Activated CD8-positive, alpha-beta T cell treated with anti-CD3 and anti-CD28 coated beads for 36 hours (primary cell): ENCODE measurements around the gene SH3BP1. TPM values are rescaled to one million over a fixed set of nuclear protein-coding genes. Genes with fewer than 3 reads are reported as not detected.

Experiments
- ATAC-seq: fragments of 200-7000 bp; cut with Tn5 transposase; one replicate; pipeline ENCODE4 v1.10.0; 2021; ENCODE audit warnings: mild to moderate bottlenecking, moderate library complexity
- CTCF ChIA-PET: fragments of 350-600 bp; sonication (Branson Sonifier 250); formaldehyde crosslinking; loops from one replicate; lab custom pipeline; 2021; ENCODE audit warnings: antibody characterized with exemption; lab: Charles Lee
- POLR2A ChIA-PET: fragments of 350-600 bp; sonication (Branson Sonifier 250); formaldehyde crosslinking; loops from one replicate; lab custom pipeline; 2021; ENCODE audit warnings: antibody characterized with exemption; lab: Charles Lee
- DNase-seq: peaks from one replicate; pipeline ENCODE4 v3.0.0-alpha.2; 2020
- H3K27ac Mint-ChIP-seq: one replicate; pipeline ENCODE4 v1.8.0; 2021; ENCODE audit warnings: mild to moderate bottlenecking, mixed read lengths
- H3K27me3 Mint-ChIP-seq: one replicate; pipeline ENCODE4 v1.8.0; 2021; ENCODE audit warnings: mixed read lengths
- H3K36me3 Mint-ChIP-seq: one replicate; pipeline ENCODE4 v1.8.0; 2021; ENCODE audit warnings: low read depth, mixed read lengths
- H3K4me1 Mint-ChIP-seq: one replicate; pipeline ENCODE4 v1.8.0; 2021; ENCODE audit warnings: low read depth, mixed read lengths
- H3K4me3 Mint-ChIP-seq: one replicate; pipeline ENCODE4 v1.8.0; 2021; ENCODE audit warnings: mild to moderate bottlenecking, moderate library complexity, mixed read lengths
- H3K9me3 Mint-ChIP-seq: one replicate; pipeline ENCODE4 v1.8.0; 2021; ENCODE audit warnings: mixed read lengths
- intact Hi-C: fragments of 100-400 bp; cut with micrococcal nuclease; formaldehyde crosslinking; loops from one replicate; pipeline ENCODE4 v1.10.0; 2022
- total RNA-seq, 2 experiments: library from RNA; stranded (reverse); gene quantifications; one replicate each; pipeline ENCODE4 v1.2.3, GENCODE V29; 2021
- TF ChIP-seq, protein P1 (sequence below): fragments of 200-600 bp; IDR thresholded peaks from one replicate; pipeline ENCODE4 v1.8.0; 2022; ENCODE audit warnings: antibody characterized with exemption, mild to moderate bottlenecking

SH3BP1 gene
- total RNA-seq, 2 experiments from 2014 or later = 122 to 128 TPM

DNA sequence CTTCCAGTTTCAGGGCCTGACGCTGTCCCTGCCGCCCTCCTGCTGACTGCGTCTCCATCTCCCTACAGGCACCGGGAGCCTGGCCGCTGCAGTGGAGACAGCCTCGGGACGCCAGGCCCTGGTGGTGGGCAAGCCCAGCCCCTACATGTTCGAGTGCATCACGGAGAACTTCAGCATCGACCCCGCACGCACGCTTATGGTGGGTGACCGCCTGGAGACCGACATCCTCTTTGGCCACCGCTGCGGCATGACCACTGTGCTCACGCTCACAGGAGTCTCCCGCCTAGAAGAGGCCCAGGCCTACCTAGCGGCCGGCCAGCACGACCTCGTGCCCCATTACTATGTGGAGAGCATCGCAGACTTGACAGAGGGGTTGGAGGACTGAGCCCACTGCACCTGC, 26.0 kb downstream of the SH3BP1 start:
- ChIA-PET POLR2A (interaction anchor here (1.1 kb wide), 1 partner anchor 28 kb away, joined by 3 read pairs; no protein-coding TSS in a partner anchor), CTCF (interaction anchor here (68.1 kb wide), 1 partner anchor 40 kb away, joined by 1770 read pairs; the partner anchor contains the start of genes GGA1 and SH3BP1)
- Mint-ChIP-seq H3K4me3 (no peak overlapping the region), H3K4me1 (peaks cover 23% of the 10 kb centered on the region), H3K27ac (no peak overlapping the region), H3K9me3 (no peaks in the 10 kb centered on the region), H3K27me3 (no peaks in the 10 kb centered on the region), H3K36me3 (peaks cover 30% of the 10 kb centered on the region)
- intact Hi-C loops = no loop called here
- TF ChIP-seq, protein P1, sequence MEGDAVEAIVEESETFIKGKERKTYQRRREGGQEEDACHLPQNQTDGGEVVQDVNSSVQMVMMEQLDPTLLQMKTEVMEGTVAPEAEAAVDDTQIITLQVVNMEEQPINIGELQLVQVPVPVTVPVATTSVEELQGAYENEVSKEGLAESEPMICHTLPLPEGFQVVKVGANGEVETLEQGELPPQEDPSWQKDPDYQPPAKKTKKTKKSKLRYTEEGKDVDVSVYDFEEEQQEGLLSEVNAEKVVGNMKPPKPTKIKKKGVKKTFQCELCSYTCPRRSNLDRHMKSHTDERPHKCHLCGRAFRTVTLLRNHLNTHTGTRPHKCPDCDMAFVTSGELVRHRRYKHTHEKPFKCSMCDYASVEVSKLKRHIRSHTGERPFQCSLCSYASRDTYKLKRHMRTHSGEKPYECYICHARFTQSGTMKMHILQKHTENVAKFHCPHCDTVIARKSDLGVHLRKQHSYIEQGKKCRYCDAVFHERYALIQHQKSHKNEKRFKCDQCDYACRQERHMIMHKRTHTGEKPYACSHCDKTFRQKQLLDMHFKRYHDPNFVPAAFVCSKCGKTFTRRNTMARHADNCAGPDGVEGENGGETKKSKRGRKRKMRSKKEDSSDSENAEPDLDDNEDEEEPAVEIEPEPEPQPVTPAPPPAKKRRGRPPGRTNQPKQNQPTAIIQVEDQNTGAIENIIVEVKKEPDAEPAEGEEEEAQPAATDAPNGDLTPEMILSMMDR = no peak
- ATAC-seq (no peak), DNase-seq (no peak)

DNA sequence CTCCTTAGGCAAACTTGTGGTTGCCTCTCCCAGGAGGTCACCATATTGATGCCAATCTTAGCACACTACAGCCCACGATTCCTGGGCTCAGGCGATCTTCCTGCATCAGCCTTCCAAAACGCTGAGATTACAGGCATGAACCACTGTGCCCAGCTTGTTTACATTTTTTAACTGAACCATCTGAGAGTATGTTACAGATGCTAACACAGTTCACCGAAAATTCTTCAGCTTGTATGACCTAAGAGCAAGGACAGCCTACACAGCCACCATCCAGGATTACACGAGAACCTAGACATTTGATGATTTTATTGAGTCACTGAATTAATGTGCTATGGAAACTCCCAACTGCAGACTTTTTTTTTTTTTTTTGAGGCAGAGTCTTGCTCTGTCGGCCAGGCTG, 30.1 kb downstream of the SH3BP1 start:
- no peaks in the 10 kb centered on the region for H3K27me3 Mint-ChIP-seq
- TF ChIP-seq, protein P1 = no peak
- H3K36me3 Mint-ChIP-seq = peaks cover 18% of the 10 kb centered on the region
- intact Hi-C loops = no loop called here
- peak; percentile 37 for ATAC-seq
- H3K4me1 Mint-ChIP-seq = peaks cover 36% of the 10 kb centered on the region
- H3K9me3 Mint-ChIP-seq = no peaks in the 10 kb centered on the region
- ChIA-PET POLR2A (interaction anchor here (8.2 kb wide), 1 partner anchor 11 kb away, joined by 49 read pairs; the partner anchor contains the start of gene PDXP), CTCF (interaction anchor here (1.7 to 68.1 kb wide), 3 partner anchors 8 to 44 kb away, joined by 5 to 1770 read pairs (median 17); partner anchors contain the start of genes GGA1 and SH3BP1)
- no peak overlapping the region for H3K27ac Mint-ChIP-seq
- no peak overlapping the region for H3K4me3 Mint-ChIP-seq
- no peak for DNase-seq

DNA sequence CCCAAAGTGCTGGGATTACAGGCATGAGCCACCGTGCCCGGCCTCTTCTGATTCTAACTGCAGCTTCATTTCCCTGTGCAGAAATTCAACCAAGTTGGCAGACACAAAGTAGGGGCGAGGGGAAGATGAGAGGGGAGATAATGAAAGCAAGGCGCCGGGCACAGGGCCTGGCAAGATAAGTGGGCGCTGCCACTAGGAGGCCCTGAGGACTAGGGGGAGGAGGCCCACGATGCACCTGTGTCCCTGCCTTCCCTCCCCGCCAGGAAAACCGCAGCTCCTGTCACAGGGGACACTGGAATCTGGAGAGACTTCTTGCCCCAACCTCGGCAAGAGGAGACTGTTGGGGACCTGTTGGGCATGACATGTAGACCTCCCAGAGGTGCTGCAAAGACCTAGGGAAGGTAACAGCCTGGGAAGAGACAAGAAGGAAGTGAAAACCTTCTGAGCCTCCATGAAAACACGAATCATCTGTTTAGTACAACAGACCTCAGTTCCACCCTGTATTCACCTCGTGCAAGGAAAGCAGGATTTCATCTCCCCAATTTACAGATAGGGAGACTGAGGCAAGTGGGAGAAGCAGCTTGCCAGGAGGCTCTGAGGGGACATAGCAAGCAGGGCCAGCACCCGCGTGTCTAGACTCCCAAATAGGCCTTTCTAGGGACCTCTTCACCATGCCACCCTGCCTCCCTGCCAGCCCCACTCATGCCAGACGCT, 32.9 kb downstream of the SH3BP1 start:
- H3K4me1 Mint-ChIP-seq = peaks cover 58% of the 10 kb centered on the region
- peak overlapping the region; percentile 55 for H3K27ac Mint-ChIP-seq
- TF ChIP-seq, protein P1 = no peak
- H3K27me3 Mint-ChIP-seq = no peaks in the 10 kb centered on the region
- H3K36me3 Mint-ChIP-seq = peaks cover 3% of the 10 kb centered on the region
- DNase-seq (peak; percentile 28), ATAC-seq (no peak)
- no peaks in the 10 kb centered on the region for H3K9me3 Mint-ChIP-seq
- ChIA-PET POLR2A (interaction anchor here (0.9 to 8.2 kb wide), 9 partner anchors 10 to 63 kb away, joined by 3 to 49 read pairs (median 6); partner anchors contain the start of genes NOL12 and PDXP), CTCF (interaction anchor here (0.8 to 68.1 kb wide), 5 partner anchors 9 to 69 kb away, joined by 4 to 1770 read pairs (median 17); partner anchors contain the start of genes GGA1, NOL12 and SH3BP1)
- peak overlapping the region; percentile 14 for H3K4me3 Mint-ChIP-seq
- intact Hi-C loops = loop anchor here (2.0 kb wide), 1 partner anchor 14 kb away; the partner anchor contains the start of gene PDXP

DNA sequence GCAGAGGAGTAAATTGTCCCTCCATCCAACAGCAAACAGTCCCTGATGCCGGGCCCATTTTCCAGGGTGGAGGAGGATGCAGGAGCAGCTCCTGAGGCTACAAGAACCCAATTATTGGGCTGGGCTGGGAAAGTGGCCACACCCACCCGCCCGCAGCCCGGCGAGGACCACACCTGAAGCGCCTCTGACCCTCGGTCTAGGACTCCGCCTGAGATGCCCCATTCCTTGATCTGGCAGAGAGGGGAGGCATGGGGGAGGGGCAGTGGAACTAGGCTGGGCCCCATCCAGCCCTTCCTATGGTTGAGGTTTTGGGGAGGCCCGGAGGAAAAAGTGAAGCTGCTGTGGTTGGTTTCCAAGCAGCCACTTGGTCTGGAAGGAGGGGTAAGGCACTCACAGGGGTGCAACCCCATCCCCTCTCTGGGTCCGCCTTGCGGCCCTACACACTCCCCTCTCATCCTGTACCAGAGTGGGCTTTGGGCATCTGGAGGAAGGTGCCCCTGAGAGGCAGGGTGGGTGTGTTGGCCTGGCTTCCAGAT, 33.5 kb downstream of the SH3BP1 start:
- ATAC-seq (no peak), DNase-seq (peak; percentile 29)
- intact Hi-C loops = loop anchor here (2.0 kb wide), 1 partner anchor 14 kb away; the partner anchor contains the start of gene PDXP
- Mint-ChIP-seq H3K4me3 (no peak overlapping the region), H3K27me3 (no peaks in the 10 kb centered on the region), H3K27ac (peak overlapping the region; percentile 55), H3K9me3 (no peaks in the 10 kb centered on the region), H3K36me3 (peaks cover 5% of the 10 kb centered on the region), H3K4me1 (peaks cover 64% of the 10 kb centered on the region)
- ChIA-PET CTCF (interaction anchor here (68.1 kb wide), 1 partner anchor 48 kb away, joined by 1770 read pairs; the partner anchor contains the start of genes GGA1 and SH3BP1), POLR2A (interaction anchor here (1.2 to 8.2 kb wide), 6 partner anchors 11 to 36 kb away, joined by 5 to 49 read pairs (median 10); partner anchors contain the start of genes NOL12, PDXP and SH3BP1)
- TF ChIP-seq, protein P1 = no peak
